GM23248 (cell line): ENCODE measurements around the gene SMC4.

Experiments
- EZH2 ChIP-seq: fragments of 200-600 bp; sonication (generic); IDR thresholded peaks from 2 replicates; pipeline ENCODE4 v1.6.1; 2018; ENCODE audit warnings: antibody characterized with exemption, mild to moderate bottlenecking; ENCODE audit not compliant: insufficient read depth, poor library complexity, severe bottlenecking
- EZH2phosphoT487 ChIP-seq: fragments of 200-600 bp; sonication (generic); IDR thresholded peaks from 2 replicates; pipeline ENCODE4 v1.6.1; 2018; ENCODE audit warnings: antibody characterized with exemption, moderate library complexity, mild to moderate bottlenecking, low read depth; ENCODE audit not compliant: insufficient read depth

DNA sequence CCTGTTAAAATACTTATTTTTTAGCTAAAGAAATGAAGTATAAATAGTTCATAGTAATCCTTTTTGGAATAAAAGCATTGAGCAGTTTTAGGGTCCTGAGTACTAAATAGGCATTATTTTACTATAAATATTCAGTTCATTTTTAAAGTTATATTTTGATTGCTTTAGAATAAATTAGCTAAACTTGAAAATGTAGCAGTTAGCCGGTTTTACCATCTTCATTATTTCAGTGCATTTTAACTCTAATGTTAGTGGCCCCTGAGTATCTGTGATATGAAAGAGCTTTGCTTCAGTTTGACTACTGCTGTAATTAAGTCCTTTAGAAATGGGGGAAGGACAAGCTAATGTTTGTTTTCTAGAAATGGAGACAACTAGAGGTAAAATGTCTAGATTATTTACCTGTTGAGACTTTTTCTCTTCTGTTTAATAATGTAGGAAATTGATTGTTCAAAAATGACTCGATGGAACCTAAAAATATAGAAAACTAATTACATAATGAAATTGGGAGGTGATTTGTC is 3.6 kb downstream of the SMC4 start:
- TF ChIP-seq EZH2: no peak
- TF ChIP-seq EZH2phosphoT487: no peak
